GM21717 (cell line): ENCODE results near the gene IL1RL2.

Experiments used
- ATAC-seq: cut with Tn5 transposase; IDR thresholded peaks from one replicate; pipeline ENCODE4 v1.9.1; 2021; ENCODE audit warnings: mild to moderate bottlenecking, moderate library complexity; ENCODE audit not compliant: unreplicated experiment

The IL1RL2 gene

GRCh38 chr2:102193074-102193473, 6.3 kb downstream of the IL1RL2 start:
- no peak for ATAC-seq

GRCh38 chr2:102194609-102195268, 7.9 kb downstream of the IL1RL2 start:
- no peak for ATAC-seq

- ATAC-seq: no peak
Measured at GRCh38 chr2:102197389-102198137, 10.7 kb downstream of the IL1RL2 start.

- ATAC-seq: no peak
Measured at GRCh38 chr2:102200539-102200938, 13.7 kb downstream of the IL1RL2 start.

GRCh38 chr2:102204638-102205037, 17.8 kb downstream of the IL1RL2 start:
- ATAC-seq: no peak

GRCh38 chr2:102206666-102207341, 20.0 kb downstream of the IL1RL2 start:
- no peak for ATAC-seq

- ATAC-seq: no peak
Measured at GRCh38 chr2:102208774-102209173, 22.0 kb downstream of the IL1RL2 start.

- no peak for ATAC-seq
Measured at GRCh38 chr2:102209474-102209873, 22.7 kb downstream of the IL1RL2 start.

GRCh38 chr2:102217032-102217431, 30.2 kb downstream of the IL1RL2 start:
- no peak for ATAC-seq

GRCh38 chr2:102224824-102225739, 38.3 kb downstream of the IL1RL2 start:
- no peak for ATAC-seq

- no peak for ATAC-seq
Measured at GRCh38 chr2:102226171-102226570, 39.3 kb downstream of the IL1RL2 start.

- ATAC-seq: no peak
Measured at GRCh38 chr2:102226612-102227391, 40.0 kb downstream of the IL1RL2 start.

- no peak for ATAC-seq
Measured at GRCh38 chr2:102229141-102229769, 42.4 kb downstream of the IL1RL2 start.

GRCh38 chr2:102230410-102230909, 43.6 kb downstream of the IL1RL2 start:
- ATAC-seq: no peak

- no peak for ATAC-seq
Measured at GRCh38 chr2:102233132-102233884, 46.5 kb downstream of the IL1RL2 start.

GRCh38 chr2:102235042-102235473, 48.2 kb downstream of the IL1RL2 start:
- ATAC-seq: no peak

- no peak for ATAC-seq
Measured at GRCh38 chr2:102235491-102235890, 48.7 kb downstream of the IL1RL2 start.

GRCh38 chr2:102236132-102236531, 49.3 kb downstream of the IL1RL2 start:
- ATAC-seq: no peak

- no peak for ATAC-seq
Measured at GRCh38 chr2:102237176-102237575, 50.4 kb downstream of the IL1RL2 start.
